ENCODE data around the gene OR1J2. TPM values are rescaled to one million over a fixed set of nuclear protein-coding genes. Genes with fewer than 3 reads are reported as not detected.

Gene OR1J2
- total and polyA plus RNA-seq, 9 of the 15 experiments (the other 6 are each of a cell fraction or from before 2014, with no cell fraction given): not detected

DNA sequence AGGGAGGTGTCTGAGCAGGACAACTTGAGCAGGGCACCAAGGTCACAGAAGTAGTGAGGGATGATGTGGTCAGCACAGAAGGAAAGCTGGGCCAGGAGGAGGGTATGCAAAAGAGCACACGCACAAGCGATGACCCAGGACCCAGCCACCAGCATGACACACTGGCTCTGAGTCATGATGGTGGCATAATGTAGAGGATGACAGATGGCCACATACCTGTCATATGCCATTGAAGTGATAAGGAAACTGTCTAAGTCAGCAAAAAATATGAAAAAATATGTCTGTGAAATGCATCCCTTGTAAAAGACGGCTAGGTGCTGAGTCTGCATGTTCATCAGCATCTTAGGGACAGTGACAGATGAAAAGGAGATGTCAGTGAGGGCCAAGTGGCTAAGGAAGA is 33.3 kb upstream of the OR1J2 start:
- no peak for ATAC-seq
- POLR2A ChIA-PET: interaction anchor here (0.8 kb wide), 1 partner anchor 9 kb away, joined by 3 read pairs; no protein-coding TSS in a partner anchor
- TF ChIP-seq ZNF23 (CRISPR knock-in tag; IDR thresholded peaks at IDR 0.05): no peak
- TF ChIP-seq MAFK (IDR thresholded peaks at IDR 0.05; ENCODE audit: low read length): peak; percentile 89
- no peak for TF ChIP-seq ZBTB7A (IDR thresholded peaks at IDR 0.05; ENCODE audit: borderline replicate concordance, control insufficient read depth, low read depth, low read length)
- no peak for TF ChIP-seq ZNF584 (CRISPR knock-in tag; IDR thresholded peaks at IDR 0.05; ENCODE audit: low read depth)
- no peak for TF ChIP-seq SP1 (CRISPR knock-in tag; IDR thresholded peaks at IDR 0.05)
- TF ChIP-seq, protein P1, sequence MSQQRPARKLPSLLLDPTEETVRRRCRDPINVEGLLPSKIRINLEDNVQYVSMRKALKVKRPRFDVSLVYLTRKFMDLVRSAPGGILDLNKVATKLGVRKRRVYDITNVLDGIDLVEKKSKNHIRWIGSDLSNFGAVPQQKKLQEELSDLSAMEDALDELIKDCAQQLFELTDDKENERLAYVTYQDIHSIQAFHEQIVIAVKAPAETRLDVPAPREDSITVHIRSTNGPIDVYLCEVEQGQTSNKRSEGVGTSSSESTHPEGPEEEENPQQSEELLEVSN (IDR thresholded peaks at IDR 0.05; ENCODE audit: borderline replicate concordance in 1 of 2, extremely low read depth in 1 of 2, insufficient read depth in 1 of 2, insufficient read length in 1 of 2, low read depth in 1 of 2, low read length in 1 of 2, poor library complexity in 1 of 2, severe bottlenecking in 1 of 2): no peak
- no peak for TF ChIP-seq BHLHE40 (IDR thresholded peaks at IDR 0.05; ENCODE audit: low read length)
- no peak for TF ChIP-seq CREBBP (IDR thresholded peaks at IDR 0.05; ENCODE audit: low read depth, low read length)
- TF ChIP-seq SRSF7 (optimal IDR thresholded peaks at IDR 0.05; ENCODE audit: low read depth, low read length): no peak
- TF ChIP-seq FOSL1 (tag; conservative IDR thresholded peaks at IDR 0.05): peak; percentile 81
- TF ChIP-seq HOXB6 (CRISPR knock-in tag; IDR thresholded peaks at IDR 0.05; ENCODE audit: borderline replicate concordance): no peak
- TF ChIP-seq NUFIP1 (IDR thresholded peaks at IDR 0.05; ENCODE audit: partially characterized antibody): no peak
- TF ChIP-seq ZNF830 (CRISPR knock-in tag; IDR thresholded peaks at IDR 0.05): no peak
- TF ChIP-seq SMAD3 (CRISPR knock-in tag; conservative IDR thresholded peaks at IDR 0.05): no peak
- TF ChIP-seq CBX2 (IDR thresholded peaks at IDR 0.05; ENCODE audit: insufficient read depth, low read length, poor library complexity, severe bottlenecking): no peak
- no peak for TF ChIP-seq POLR2B (IDR thresholded peaks at IDR 0.05; ENCODE audit: low read depth, partially characterized antibody)
- no peak for TF ChIP-seq ZNF311 (CRISPR knock-in tag; IDR thresholded peaks at IDR 0.05)
- TF ChIP-seq, protein P2, sequence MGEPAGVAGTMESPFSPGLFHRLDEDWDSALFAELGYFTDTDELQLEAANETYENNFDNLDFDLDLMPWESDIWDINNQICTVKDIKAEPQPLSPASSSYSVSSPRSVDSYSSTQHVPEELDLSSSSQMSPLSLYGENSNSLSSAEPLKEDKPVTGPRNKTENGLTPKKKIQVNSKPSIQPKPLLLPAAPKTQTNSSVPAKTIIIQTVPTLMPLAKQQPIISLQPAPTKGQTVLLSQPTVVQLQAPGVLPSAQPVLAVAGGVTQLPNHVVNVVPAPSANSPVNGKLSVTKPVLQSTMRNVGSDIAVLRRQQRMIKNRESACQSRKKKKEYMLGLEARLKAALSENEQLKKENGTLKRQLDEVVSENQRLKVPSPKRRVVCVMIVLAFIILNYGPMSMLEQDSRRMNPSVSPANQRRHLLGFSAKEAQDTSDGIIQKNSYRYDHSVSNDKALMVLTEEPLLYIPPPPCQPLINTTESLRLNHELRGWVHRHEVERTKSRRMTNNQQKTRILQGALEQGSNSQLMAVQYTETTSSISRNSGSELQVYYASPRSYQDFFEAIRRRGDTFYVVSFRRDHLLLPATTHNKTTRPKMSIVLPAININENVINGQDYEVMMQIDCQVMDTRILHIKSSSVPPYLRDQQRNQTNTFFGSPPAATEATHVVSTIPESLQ (CRISPR knock-in tag; IDR thresholded peaks at IDR 0.05): no peak
- TF ChIP-seq, protein P3, sequence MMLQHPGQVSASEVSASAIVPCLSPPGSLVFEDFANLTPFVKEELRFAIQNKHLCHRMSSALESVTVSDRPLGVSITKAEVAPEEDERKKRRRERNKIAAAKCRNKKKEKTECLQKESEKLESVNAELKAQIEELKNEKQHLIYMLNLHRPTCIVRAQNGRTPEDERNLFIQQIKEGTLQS (IDR thresholded peaks at IDR 0.05): peak; percentile 56
- TF ChIP-seq, protein P3 (CRISPR knock-in tag; conservative IDR thresholded peaks at IDR 0.05): no peak
- TF ChIP-seq MEIS2 (IDR thresholded peaks at IDR 0.05; ENCODE audit: partially characterized antibody): peak; percentile 64

More for the DNA sequence above, 33.3 kb upstream of the OR1J2 start:
- DNase-seq (ENCODE audit: extremely low read depth in 1 of 4, low spot score in 3 of 4): peak in 1 of 4 experiments; percentile 11
- Histone ChIP-seq H3K36me3 (ENCODE audit: control insufficient read depth, insufficient read depth, low read length) (no peaks in the 10 kb centered on the region), H3K4me3 (no peak overlapping the region), H3K27me3 (ENCODE audit: control insufficient read depth in 2 of 2, insufficient read depth in 2 of 2, low read length in 2 of 2) (peaks cover 3 to 16% of the 10 kb centered on the region in 2 experiments; a peak in 3 of 5 replicates), H3K9ac (ENCODE audit: insufficient read depth in 1 of 2, low read depth in 2 of 2, low read length in 2 of 2) (no peak overlapping the region), H3K27ac (ENCODE audit: extremely low read depth, low read depth, low read length) (no peak overlapping the region), H3K4me1 (replicated peaks in 1 of 2; ENCODE audit: control insufficient read depth in 2 of 2, insufficient read depth in 2 of 2, low read length in 2 of 2) (peaks cover 0 to 4% of the 10 kb centered on the region in 2 experiments; a peak in 2 of 5 replicates), H3K4me2 (ENCODE audit: insufficient read depth, low read length) (no peak overlapping the region), H3K9me1 (ENCODE audit: control insufficient read depth, insufficient read depth, low read length) (no peaks in the 10 kb centered on the region), H2AFZ (ENCODE audit: low read depth, low read length) (no peak overlapping the region), H3K9me3 (replicated peaks; ENCODE audit: control insufficient read depth, insufficient read depth, low read depth, low read length) (no peaks in the 10 kb centered on the region), H4K20me1 (replicated peaks; ENCODE audit: control insufficient read depth, insufficient read depth, low read length) (no peaks in the 10 kb centered on the region), H3K79me2 (ENCODE audit: control insufficient read depth, insufficient read depth, low read length) (no peaks in the 10 kb centered on the region)
- FAIRE-seq: no peak
- in situ Hi-C loops (cut with MboI) (no loop called here), intact Hi-C loops (cut with micrococcal nuclease) (no loop called here)
- WGBS (ENCODE audit: insufficient coverage, low coverage, missing lambda C conversion rate): 0% methylated on average over 3 of the region's 3 CpGs
- no TSS peak for BruUV-seq (replicated peaks)
- CTCF ChIA-PET (ENCODE audit: low intra/inter-chr PET ratio): no interaction called here

Data from K562 (cell line).